HG03280 (cell line): ENCODE results near the gene DENND5B.
"Not testable (repeated sequence)": the region's sequence is repeated elsewhere in the genome, so short reads cannot be mapped to it uniquely, and the experiment has no call there.

Source experiments
- ATAC-seq: cut with Tn5 transposase; IDR thresholded peaks from one replicate; pipeline ENCODE4 v1.9.1; 2021; ENCODE audit warnings: mild to moderate bottlenecking, moderate library complexity; ENCODE audit not compliant: unreplicated experiment

Gene DENND5B

DNA sequence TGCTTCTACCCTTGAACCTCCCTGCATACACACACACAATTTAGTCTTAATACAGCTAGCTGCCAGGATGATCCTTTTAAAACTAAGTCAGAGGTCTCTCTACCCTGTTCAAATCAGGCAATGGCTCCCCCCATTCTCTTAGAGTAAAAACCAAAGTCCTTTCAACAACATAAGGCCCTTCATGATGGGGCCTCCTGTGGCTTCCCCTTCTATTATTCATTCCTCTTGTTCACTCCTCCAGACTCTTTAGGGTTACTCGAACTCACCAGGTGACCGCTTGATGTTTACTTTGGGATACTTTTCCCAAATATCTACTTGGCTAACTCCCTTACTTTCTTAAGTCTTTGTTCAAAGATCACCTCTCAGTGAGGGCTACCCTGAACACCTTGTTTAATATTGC is 30.4 kb downstream of the DENND5B start:
- no peak for ATAC-seq

DNA sequence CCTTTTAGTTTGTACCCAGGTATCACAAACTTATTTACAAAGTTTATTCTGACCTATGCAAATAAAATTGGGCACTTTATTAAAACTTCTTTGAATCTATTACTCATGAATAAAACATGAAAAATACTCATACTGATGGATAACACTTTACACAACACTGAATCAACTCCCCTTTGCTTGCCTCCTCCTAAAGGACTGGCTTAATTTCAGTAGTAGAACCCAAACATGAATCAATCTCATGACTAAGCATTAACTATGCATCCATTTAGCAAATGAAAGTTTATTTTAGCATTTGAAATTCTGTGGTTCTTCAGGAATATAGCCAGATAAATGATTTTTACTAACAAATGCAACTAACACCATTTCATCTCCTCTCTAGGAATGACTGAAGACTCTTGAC is 32.4 kb downstream of the DENND5B start:
- no peak for ATAC-seq

DNA sequence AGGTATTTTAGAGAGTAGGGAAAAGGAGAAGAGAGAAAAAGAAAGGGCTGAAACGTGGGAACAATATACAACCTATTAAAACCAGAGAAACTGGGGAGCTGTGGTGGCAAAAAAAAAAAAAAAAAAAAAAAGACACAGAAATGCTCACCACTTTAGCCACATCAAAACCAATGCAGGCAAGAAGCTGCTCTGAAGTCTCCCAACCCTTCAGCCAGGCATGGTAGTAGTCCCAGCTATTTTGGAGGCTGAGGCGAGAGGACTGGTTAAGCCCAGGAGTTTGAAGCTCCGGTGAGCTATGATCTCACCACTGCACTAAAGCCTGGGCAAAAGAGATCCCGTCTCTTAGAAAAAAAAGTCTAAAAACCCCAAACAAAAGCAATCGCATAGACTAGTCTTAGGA is 33.2 kb downstream of the DENND5B start:
- ATAC-seq = no peak

DNA sequence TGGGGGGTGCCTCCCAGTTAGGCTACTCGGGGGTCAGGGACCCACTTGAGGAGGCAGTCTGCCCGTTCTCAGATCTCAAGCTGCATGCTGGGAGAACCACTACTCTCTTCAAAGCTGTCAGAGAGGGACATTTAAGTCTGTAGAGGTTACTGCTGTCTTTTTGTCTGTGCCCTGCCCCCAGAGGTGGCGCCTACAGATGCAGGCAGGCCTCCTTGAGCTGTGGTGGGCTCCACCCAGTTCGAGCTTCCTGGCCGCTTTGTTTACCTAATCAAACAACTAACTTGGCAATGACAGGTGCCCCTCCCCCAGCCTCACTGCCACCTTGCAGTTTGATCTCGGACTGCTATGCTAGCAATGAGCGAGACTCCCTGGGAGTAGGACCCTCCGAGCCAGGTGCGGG is 35.5 kb downstream of the DENND5B start:
- not testable (repeated sequence) for ATAC-seq

GRCh38 chr12:31550590-31550989 is 40.3 kb downstream of the DENND5B start:
- ATAC-seq = not testable (repeated sequence)

DNA sequence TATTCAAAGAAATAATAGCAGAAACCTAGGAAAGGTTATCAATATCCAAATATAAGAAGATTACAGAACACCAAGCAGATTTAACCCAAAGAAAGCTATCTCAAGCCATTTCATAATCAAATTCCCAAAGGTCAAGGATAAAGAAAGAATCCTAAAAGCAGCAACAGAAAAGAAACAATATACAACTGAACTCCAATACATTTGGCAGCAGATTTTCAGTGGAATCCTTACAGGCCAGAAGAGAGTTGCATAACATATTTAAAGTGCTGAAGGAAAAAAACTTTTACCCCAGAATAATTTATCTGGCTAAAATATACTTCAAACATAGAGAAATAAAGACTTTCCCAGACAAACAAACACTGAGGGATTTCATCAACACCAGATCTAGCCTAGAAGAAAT is 54.3 kb downstream of the DENND5B start:
- ATAC-seq = no peak

- ATAC-seq = no peak
Measured at GRCh38 chr12:31533470-31533869, 57.5 kb downstream of the DENND5B start.

GRCh38 chr12:31531893-31532292 is 59.0 kb downstream of the DENND5B start:
- no peak for ATAC-seq

- ATAC-seq = no peak
Measured at GRCh38 chr12:31528095-31528494, 62.8 kb downstream of the DENND5B start.

- ATAC-seq = no peak
Measured at GRCh38 chr12:31527083-31527482, 63.9 kb downstream of the DENND5B start.

- no peak for ATAC-seq
Measured at GRCh38 chr12:31526158-31526546, 64.8 kb downstream of the DENND5B start.

DNA sequence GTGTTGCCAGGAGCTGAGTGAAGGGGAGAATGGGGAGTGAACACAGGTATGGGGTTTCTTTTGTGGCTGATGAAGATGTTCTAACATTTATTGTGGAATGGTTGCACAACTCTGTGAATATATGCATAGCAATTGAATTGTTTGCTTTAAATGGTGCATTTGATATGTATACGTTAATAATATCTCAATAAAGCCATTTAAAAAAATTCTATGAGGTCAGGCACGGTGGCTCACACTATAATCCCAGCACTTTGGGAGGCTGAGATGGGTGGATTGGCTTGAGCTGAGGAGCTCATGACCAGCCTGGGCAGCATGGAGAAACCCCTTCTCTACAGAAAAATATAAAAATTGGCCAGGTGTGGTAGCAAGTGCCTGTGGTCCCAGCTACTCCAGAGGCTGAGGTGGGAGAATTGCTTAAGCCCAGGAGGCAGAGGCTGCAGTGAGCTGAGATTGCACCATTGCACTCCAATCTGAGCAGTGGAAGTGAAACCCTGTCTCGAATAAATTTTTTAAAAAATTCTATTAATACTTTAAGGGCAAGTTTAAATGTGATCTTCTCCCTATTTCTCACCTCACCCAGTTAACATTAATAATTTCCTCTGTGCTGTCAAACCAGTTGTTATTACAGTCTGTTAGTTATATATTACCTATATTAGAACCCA is 65.3 kb downstream of the DENND5B start:
- no peak for ATAC-seq

GRCh38 chr12:31524791-31525495 is 66.0 kb downstream of the DENND5B start:
- ATAC-seq = peak; percentile 79

DNA sequence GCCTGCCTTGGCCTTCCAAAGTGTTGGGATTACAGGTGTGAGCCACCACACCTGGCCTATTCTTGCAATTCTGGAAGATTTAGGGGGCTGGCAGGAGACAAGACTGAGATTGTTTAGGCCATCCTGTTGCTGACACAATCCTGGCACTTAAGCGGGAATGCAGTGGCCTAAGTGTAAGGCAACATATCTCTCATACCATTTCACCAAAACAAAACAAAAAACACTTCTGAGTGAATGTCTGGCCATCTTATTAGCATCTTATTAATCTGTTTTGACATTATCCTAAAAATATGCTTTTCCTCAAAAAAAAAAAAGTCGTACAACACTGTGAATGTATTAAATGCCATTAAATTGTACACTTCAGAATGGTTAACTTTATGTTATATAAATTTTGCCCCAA is 67.6 kb downstream of the DENND5B start:
- ATAC-seq = no peak

- no peak for ATAC-seq
Measured at GRCh38 chr12:31522607-31523006, 68.3 kb downstream of the DENND5B start.

GRCh38 chr12:31521964-31522363 is 69.0 kb downstream of the DENND5B start:
- ATAC-seq = no peak

DNA sequence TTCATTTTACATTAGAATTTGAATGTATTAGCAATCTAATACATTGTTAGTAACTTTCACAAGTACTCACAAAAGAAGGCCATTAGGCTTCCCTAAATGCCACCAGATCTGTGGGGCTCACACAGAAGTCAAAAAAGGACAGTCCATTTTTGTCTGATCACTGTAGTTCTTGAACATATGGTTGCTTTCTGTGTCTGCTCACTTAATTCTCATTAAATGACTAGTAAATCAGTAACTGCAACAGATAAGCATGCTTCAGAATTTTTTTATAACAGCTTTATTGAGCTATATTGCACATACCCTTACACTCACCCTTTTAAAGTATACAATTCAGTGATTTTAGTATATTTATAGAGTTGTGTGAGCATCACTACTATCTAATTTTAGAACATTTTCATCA is 71.4 kb downstream of the DENND5B start:
- no peak for ATAC-seq

DNA sequence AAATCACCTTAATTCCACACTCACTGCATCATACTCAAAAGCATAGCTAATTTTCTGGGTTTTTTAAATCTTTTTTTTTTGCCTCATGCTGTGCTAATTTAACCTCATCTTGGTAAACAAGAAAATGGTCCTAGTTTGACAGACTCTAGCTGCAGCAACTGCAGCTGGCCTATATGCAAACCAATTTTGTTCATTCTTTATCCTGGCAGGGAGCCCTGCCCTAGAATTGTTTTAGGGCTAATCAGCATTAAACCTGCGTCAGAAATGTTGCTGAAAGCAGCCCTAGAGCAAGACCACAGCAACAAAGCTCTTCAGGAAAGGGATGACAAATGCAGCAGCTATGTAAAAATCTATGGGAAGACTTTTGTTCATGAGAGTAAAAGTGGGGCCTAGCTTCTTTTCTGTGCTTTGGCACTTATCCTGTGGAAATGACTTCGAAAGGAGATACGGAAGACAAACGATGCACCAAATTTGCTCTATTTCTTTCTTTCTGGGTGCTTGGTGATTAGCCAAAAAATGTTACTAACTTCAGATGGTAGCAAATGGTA is 72.2 kb downstream of the DENND5B start:
- no peak for ATAC-seq

DNA sequence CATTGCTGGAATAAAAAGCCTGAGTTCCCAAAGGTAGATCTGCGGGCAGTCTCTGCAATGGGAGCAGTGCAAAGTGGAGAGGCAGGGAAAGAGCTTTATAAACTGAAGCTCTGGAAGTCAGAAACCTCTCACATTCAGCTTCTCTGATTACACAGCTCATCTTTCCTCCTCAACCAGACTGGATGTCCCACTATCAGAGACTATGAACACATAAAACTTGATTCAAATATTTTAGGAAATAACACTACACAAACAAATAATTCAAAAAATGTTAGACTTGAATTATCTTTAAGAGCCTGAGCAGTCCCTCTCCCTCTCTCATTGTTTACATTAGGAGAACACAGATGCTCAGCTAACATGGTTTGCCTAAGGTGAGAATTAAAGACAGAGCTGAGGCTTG is 72.9 kb downstream of the DENND5B start:
- no peak for ATAC-seq

- ATAC-seq = no peak
Measured at GRCh38 chr12:31516702-31517101, 74.2 kb downstream of the DENND5B start.

GRCh38 chr12:31514912-31515311 is 76.0 kb downstream of the DENND5B start:
- ATAC-seq = no peak

- no peak for ATAC-seq
Measured at GRCh38 chr12:31510034-31510433, 80.9 kb downstream of the DENND5B start.
